GM18867 (cell line): ENCODE measurements around the gene LSM3.
"Not testable (repeated sequence)": the region's sequence is repeated elsewhere in the genome, so short reads cannot be mapped to it uniquely, and the experiment has no call there.

Experiments used
- ATAC-seq: cut with Tn5 transposase; IDR thresholded peaks from one replicate; pipeline ENCODE4 v1.9.1; 2021; ENCODE audit warnings: mild to moderate bottlenecking, moderate library complexity; ENCODE audit not compliant: unreplicated experiment

LSM3 gene

GRCh38 chr3:14216257-14217048 lies 37.8 kb downstream of the LSM3 start:
- peak; percentile 63 for ATAC-seq

- no peak for ATAC-seq
Measured at GRCh38 chr3:14218355-14218754, 39.7 kb downstream of the LSM3 start.

GRCh38 chr3:14220933-14221332 lies 42.3 kb downstream of the LSM3 start:
- ATAC-seq: no peak

GRCh38 chr3:14221902-14222301 lies 43.3 kb downstream of the LSM3 start:
- ATAC-seq: no peak

DNA sequence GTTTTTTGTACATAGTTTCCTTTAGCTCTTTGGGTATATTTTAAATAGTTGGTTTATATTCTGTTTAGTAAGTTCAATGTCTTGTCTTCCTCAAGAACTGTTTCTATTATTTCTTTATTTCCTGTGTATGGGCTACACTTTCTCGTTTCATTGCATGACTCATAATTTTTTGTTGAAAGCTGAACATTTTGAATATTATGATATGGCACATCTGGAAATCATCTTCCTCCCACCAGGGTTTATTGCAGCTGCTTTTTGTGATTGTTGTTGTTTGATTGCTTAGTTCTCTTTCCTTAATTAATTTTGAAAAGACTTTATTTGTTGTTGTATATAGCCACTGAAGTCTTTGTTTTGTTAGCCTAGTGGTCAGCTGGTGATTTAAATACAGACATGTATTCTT lies 43.8 kb downstream of the LSM3 start:
- no peak for ATAC-seq

DNA sequence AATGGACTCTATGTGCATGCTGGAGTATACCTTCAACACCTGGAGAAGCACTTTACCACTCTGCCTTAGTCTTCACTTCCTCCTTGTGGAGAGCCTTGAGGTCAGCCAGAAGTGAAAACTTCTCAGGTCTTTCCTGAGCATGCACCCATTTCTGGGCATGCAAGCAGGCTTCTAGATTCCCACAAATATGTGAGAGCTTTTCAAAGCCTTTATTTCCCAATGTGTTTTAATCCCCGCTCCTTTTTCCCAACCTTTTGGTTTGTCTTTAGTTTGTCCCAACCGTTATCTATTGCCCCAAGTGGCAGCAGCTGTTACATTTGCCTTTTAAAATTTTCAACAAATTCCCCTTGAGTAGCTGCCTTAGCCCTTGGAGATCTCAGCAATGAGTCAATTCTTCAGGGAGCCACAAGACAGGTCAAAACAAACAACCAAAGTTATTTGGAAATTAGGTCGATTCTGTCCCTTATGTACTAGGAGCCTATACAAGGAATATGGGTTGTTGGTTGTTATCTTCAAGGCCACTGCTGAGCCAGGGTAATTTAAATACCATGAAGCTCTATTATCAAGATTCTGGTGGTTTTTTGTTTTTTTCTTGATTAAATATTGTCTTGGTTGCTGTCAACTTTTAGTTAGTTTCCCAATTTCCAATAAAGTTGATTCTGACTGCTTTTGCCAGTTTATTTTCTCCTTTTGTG lies 44.4 kb downstream of the LSM3 start:
- ATAC-seq: no peak

DNA sequence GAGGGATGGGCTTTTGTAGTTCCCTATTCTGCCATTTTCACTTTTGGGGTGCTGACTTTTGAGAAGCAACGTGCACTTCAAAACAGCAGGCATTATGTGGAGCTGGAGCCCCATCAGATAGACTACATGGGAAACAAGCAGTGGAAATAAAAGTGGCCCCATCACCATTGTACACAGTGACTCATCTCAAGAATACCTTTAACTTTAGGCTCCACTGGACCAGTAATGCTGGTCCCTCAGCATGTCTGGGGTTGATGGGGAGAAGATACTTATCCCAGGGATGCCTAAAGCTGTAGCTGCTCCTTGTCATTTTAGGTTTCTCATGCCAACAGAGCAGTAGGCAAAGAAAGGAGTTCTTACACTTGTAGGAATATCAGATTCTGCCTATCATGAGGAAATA lies 45.0 kb downstream of the LSM3 start:
- no peak for ATAC-seq

- no peak for ATAC-seq
Measured at GRCh38 chr3:14224895-14225294, 46.3 kb downstream of the LSM3 start.

GRCh38 chr3:14225421-14225820 lies 46.8 kb downstream of the LSM3 start:
- ATAC-seq: no peak

DNA sequence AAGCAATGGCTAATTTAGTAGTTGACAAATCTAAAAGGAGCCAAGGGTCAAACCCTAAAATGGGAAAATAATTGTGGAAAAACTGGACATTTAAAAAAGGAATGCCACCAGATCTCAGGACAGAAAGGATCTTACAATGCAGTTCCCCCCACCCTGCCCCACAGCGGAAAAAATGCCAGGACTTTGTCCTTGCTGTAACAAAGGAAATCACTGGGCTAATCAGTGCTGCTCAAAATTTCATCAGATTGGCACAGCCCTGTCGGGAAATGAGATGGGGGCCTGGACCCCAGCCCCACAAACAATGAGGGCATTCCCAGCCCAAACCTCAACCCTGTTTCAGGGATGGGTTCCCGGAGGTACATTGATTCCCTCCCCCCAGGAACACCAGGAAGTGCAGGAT lies 47.7 kb downstream of the LSM3 start:
- ATAC-seq: not testable (repeated sequence)

GRCh38 chr3:14227856-14228255 lies 49.2 kb downstream of the LSM3 start:
- no peak for ATAC-seq

GRCh38 chr3:14228681-14229470 lies 50.3 kb downstream of the LSM3 start:
- ATAC-seq: no peak

GRCh38 chr3:14229695-14230094 lies 51.1 kb downstream of the LSM3 start:
- not testable (repeated sequence) for ATAC-seq

GRCh38 chr3:14230729-14231128 lies 52.1 kb downstream of the LSM3 start:
- ATAC-seq: no peak

DNA sequence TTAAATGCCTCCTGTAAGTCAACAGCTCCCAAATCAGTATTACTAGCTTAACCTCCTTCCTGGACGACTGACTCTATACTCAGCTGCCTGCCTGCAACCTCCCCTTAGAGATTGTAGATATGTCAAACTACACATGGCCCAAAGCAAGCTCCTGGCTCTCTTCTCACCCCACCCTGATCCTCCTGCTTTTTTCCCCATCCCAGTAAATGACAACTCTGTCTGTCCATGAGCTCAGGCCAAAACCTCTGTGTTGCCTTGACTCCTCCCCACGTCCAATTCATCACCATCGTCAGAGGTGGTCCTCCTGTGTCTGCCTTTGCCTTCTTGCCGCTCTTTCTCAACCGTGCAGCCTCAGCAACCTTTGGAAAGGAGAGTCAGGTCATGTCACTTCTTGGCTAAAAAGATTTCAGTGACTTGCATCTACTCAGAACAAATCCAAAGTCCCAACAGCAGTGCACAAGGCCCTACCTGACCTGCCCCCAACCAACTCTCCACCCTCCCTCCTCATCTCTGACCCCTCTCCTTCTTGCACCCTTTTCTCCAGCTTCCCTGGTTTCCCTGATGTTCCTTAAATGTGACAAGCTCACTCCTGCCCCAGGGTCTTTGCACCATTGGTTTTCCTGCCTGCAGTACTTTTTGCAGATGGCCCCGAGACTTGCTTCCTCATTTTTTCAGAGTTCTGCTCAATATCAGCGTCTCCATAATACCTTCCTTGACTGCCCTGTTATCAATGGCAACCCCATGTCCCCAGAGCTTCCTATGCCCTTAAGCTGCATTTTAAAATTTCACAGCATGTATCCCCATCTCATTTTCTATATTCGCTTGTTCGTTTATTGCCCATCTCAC lies 52.8 kb downstream of the LSM3 start:
- no peak for ATAC-seq

DNA sequence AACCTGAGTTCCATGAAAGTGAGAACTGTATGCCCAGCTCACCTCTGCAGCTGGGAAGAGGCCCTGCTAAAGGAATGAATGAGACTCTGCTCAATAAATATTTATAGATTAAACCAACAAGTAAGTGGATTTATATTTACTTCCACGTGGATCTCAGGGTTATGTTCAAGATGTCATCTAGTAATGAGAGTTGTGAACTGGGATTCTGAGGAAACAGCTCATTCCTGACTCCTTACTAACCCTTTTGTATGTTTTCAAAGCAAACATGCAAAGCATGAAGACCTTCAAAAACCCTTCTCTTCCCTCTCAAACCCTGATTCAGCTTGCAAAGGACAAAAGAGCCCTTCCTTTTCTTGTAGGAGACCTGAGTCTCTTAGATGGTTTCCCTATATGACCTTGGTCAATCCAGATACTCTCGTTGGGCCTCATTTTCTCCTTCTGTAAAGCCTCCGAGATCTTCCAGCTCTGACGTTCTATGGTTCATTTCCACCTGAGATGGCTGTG lies 53.4 kb downstream of the LSM3 start:
- ATAC-seq: no peak

- ATAC-seq: no peak
Measured at GRCh38 chr3:14234251-14235002, 55.8 kb downstream of the LSM3 start.

DNA sequence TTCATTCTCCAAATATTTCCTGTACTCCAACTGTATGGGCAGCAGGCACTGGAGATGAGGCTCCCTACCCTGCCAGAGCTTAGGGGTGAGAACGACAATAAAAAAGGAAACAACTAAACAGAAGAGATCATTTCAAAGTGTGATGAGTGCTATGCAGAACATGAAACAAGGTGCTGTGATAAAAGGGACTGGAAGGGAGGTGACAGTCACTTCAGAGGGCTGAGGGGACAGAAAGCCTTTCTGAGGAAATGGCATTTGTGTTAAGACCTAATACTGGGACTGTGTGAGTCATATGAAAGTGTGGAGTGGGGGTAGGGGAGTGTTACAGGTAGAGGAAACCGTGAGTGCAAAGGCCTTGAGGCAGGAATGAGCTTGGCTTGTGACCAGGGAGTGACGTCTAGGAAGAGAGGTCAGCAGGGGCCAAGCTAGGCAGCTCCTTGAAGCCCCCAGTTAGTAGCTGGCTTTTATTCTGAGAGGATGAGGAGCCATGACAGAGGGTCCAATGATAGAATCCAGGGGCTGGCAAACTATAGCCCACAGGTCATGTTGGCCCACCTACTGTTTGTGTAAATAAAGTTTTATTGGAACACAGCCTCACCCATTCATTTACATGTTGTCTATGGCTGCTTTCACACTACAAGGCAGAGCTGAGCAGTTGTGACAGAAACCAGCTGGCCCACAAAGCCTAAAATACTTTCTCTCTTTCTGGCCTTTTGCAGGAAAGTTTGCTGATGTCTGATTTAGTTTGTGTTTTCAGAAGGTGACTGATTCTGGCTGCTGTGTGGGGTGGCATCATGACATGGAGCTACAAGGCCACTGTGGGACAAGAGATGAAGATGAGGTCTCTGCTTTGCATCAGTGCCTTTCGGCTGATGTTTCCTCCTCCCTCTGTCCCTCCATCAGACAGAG lies 56.6 kb downstream of the LSM3 start:
- ATAC-seq: no peak

DNA sequence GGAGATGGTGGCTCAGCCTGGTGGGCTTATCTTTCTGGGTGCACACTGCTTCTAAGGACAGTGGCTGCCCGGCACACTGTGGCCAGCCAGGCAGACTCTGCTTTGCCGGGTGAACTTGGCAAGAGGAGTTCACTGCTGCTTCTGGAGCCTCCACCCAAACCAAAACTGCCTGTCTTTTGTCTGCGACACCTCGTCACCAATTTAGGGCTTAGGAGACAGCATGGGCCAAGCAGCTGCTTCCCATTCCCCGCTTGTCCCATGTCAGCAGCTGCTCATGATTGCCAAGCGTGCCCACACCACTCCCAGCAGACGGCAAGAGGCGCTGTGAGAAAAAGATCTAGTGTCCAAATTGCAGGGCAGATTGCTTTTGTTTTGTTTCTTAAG lies 57.3 kb downstream of the LSM3 start:
- ATAC-seq: no peak
